HEK293T (cell line): ENCODE measurements around the gene ZNF573.

ENCODE experiments used
- CTBP1 ChIP-seq: fragments of 450-650 bp; IDR thresholded peaks from 2 replicates; pipeline ENCODE4 v1.6.1; 2016; ENCODE audit warnings: borderline replicate concordance
- FOXM1 ChIP-seq: fragments of 450-650 bp; IDR thresholded peaks from 2 replicates; pipeline ENCODE4 v1.6.1; 2017; ENCODE audit warnings: mild to moderate bottlenecking, borderline replicate concordance
- LEF1 ChIP-seq: fragments of 450-650 bp; IDR thresholded peaks from 2 replicates; pipeline ENCODE4 v1.6.1; 2017; ENCODE audit warnings: mild to moderate bottlenecking, borderline replicate concordance

GRCh38 chr19:37695144-37695899, 84.1 kb downstream of the ZNF573 start:
- TF ChIP-seq LEF1 (no peak), FOXM1 (no peak), CTBP1 (no peak)
